ENCODE data around the gene MED27.

Gene MED27

GRCh38 chr9:131874447-131874846, 205.2 kb downstream of the MED27 start:
- Histone ChIP-seq H3K9me3 (ENCODE audit: insufficient read depth, low read depth, low read length) (no peaks in the 10 kb centered on the region), H3K36me3 (ENCODE audit: insufficient read depth, low read length) (no peaks in the 10 kb centered on the region), H3K27me3 (ENCODE audit: insufficient read depth, low read length, poor library complexity, severe bottlenecking) (no peaks in the 10 kb centered on the region), H4K20me1 (ENCODE audit: insufficient read depth, low read length, poor library complexity, severe bottlenecking) (no peaks in the 10 kb centered on the region), H3K9ac (ENCODE audit: low read depth, low read length, poor library complexity, severe bottlenecking) (no peak overlapping the region), H3K4me1 (ENCODE audit: insufficient read depth, low read length, poor library complexity, severe bottlenecking) (peaks cover 8% of the 10 kb centered on the region), H3F3A (ENCODE audit: low read depth) (no peaks in the 10 kb centered on the region), H3K4me2 (ENCODE audit: low read depth, low read length, poor library complexity, severe bottlenecking) (no peak overlapping the region), H3K4me3 (ENCODE audit: low read length, poor library complexity, severe bottlenecking) (no peak overlapping the region), H2AFZ (ENCODE audit: low read length) (no peak overlapping the region), H3K9me2 (replicated peaks; ENCODE audit: low read depth, low read length) (no peaks in the 10 kb centered on the region), H3K79me2 (ENCODE audit: insufficient read depth, low read length) (no peaks in the 10 kb centered on the region)
- no peak for TF ChIP-seq CTCF (conservative IDR thresholded peaks at IDR 0.05; ENCODE audit: low read length)
- TF ChIP-seq EZH2phosphoT487 (IDR thresholded peaks at IDR 0.05; ENCODE audit: borderline replicate concordance) = no peak

- TF ChIP-seq EZH2phosphoT487 (IDR thresholded peaks at IDR 0.05; ENCODE audit: borderline replicate concordance) = no peak
- no peak for TF ChIP-seq CTCF (conservative IDR thresholded peaks at IDR 0.05; ENCODE audit: low read length)
- peaks cover 8% of the 10 kb centered on the region for H3K4me1 ChIP-seq (ENCODE audit: insufficient read depth, low read length, poor library complexity, severe bottlenecking)
- H3K9me3 ChIP-seq (ENCODE audit: insufficient read depth, low read depth, low read length) = no peaks in the 10 kb centered on the region
- H3F3A ChIP-seq (ENCODE audit: low read depth) = no peaks in the 10 kb centered on the region
- H3K27me3 ChIP-seq (ENCODE audit: insufficient read depth, low read length, poor library complexity, severe bottlenecking) = no peaks in the 10 kb centered on the region
- H3K36me3 ChIP-seq (ENCODE audit: insufficient read depth, low read length) = no peaks in the 10 kb centered on the region
- H4K20me1 ChIP-seq (ENCODE audit: insufficient read depth, low read length, poor library complexity, severe bottlenecking) = no peaks in the 10 kb centered on the region
- no peak overlapping the region for H2AFZ ChIP-seq (ENCODE audit: low read length)
- H3K79me2 ChIP-seq (ENCODE audit: insufficient read depth, low read length) = no peaks in the 10 kb centered on the region
- no peaks in the 10 kb centered on the region for H3K9me2 ChIP-seq (replicated peaks; ENCODE audit: low read depth, low read length)
- H3K9ac ChIP-seq (ENCODE audit: low read depth, low read length, poor library complexity, severe bottlenecking) = no peak overlapping the region
- H3K4me3 ChIP-seq (ENCODE audit: low read length, poor library complexity, severe bottlenecking) = no peak overlapping the region
- no peak overlapping the region for H3K4me2 ChIP-seq (ENCODE audit: low read depth, low read length, poor library complexity, severe bottlenecking)
These were observed 205.7 kb downstream of the MED27 start for GRCh38 chr9:131873891-131874440.

DNA sequence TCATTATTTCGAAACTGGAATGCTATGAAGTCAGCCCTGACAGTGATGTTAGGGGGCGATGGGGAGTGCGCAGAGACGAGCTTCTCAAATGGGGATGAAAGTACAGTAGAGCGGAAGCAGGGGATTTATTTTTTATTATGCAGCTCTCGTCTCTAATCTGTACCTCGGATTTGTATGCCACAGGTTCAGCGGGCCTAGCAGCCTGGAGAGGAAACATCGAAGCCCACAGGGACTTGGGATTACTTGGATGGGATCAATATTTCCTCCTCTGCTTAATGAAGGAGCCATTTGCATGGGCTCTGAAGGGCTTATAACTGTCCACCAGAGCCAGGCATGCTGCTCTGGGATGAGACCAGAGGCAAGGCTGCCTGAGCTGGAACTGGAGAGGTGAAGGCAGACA, 206.3 kb downstream of the MED27 start:
- Histone ChIP-seq H3K4me2 (ENCODE audit: low read depth, low read length, poor library complexity, severe bottlenecking) (no peak overlapping the region), H3K27me3 (ENCODE audit: insufficient read depth, low read length, poor library complexity, severe bottlenecking) (no peaks in the 10 kb centered on the region), H3K9ac (ENCODE audit: low read depth, low read length, poor library complexity, severe bottlenecking) (no peak overlapping the region), H3K9me2 (replicated peaks; ENCODE audit: low read depth, low read length) (no peaks in the 10 kb centered on the region), H3K9me3 (ENCODE audit: insufficient read depth, low read depth, low read length) (no peaks in the 10 kb centered on the region), H3K4me3 (ENCODE audit: low read length, poor library complexity, severe bottlenecking) (no peak overlapping the region), H3K4me1 (ENCODE audit: insufficient read depth, low read length, poor library complexity, severe bottlenecking) (peaks cover 8% of the 10 kb centered on the region), H3F3A (ENCODE audit: low read depth) (no peaks in the 10 kb centered on the region), H3K36me3 (ENCODE audit: insufficient read depth, low read length) (no peaks in the 10 kb centered on the region), H3K79me2 (ENCODE audit: insufficient read depth, low read length) (no peaks in the 10 kb centered on the region), H2AFZ (ENCODE audit: low read length) (no peak overlapping the region), H4K20me1 (ENCODE audit: insufficient read depth, low read length, poor library complexity, severe bottlenecking) (no peaks in the 10 kb centered on the region)
- TF ChIP-seq EZH2phosphoT487 (IDR thresholded peaks at IDR 0.05; ENCODE audit: borderline replicate concordance) (no peak), CTCF (conservative IDR thresholded peaks at IDR 0.05; ENCODE audit: low read length) (no peak)
